D721Med (cell line): ENCODE results near the gene WASL.

Experiments
- DNase-seq: peaks from one replicate; pipeline ENCODE4 v3.0.0; 2011; ENCODE audit warnings: low spot score; ENCODE audit not compliant: insufficient read length
- FAIRE-seq: peaks from 2 replicates; lab custom pipeline; 2011; peaks lifted over from hg19 to GRCh38; lab: Jason Lieb, UNC
- TF ChIP-seq, protein P1 (sequence below): IDR thresholded peaks from 2 replicates; pipeline ENCODE4 v1.5.1; 2012; ENCODE audit warnings: mild to moderate bottlenecking, control low read depth; ENCODE audit not compliant: insufficient read depth; ENCODE audit errors: missing control alignments

WASL gene

DNA sequence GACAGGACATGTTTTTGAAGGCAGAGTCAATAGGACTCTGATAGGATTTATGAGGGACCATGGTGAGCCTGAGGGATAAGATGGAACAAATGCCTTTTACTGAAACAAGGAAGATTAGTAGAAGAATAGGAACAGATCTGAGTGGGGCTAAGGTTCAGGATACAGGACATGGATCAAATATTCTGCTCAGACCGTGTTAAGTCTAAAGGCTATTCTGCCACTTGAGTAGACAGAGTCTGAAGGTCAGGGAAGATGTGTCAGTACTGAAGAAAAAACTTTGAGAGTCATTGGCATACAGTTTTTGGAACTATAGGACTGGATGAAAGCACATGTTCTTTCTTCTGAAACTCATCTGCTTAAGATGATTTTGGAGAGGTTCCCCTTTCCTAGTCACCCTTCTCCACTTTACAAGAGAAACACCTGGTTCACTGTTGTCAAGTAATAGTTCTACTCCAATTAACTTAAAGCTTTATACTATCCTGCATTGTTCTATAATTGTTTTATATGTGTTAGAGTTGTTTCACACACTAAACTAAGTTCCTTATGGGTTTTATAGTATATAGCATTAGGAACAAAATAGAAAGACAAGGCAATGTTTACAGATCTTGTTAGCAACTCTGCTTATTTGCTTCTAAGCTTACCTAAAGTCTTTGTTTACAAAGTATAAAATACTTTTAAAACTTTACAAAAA, 43.4 kb downstream of the WASL start:
- DNase-seq, result no peak
- no peak for FAIRE-seq
- TF ChIP-seq, protein P1, sequence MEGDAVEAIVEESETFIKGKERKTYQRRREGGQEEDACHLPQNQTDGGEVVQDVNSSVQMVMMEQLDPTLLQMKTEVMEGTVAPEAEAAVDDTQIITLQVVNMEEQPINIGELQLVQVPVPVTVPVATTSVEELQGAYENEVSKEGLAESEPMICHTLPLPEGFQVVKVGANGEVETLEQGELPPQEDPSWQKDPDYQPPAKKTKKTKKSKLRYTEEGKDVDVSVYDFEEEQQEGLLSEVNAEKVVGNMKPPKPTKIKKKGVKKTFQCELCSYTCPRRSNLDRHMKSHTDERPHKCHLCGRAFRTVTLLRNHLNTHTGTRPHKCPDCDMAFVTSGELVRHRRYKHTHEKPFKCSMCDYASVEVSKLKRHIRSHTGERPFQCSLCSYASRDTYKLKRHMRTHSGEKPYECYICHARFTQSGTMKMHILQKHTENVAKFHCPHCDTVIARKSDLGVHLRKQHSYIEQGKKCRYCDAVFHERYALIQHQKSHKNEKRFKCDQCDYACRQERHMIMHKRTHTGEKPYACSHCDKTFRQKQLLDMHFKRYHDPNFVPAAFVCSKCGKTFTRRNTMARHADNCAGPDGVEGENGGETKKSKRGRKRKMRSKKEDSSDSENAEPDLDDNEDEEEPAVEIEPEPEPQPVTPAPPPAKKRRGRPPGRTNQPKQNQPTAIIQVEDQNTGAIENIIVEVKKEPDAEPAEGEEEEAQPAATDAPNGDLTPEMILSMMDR, result no peak

DNA sequence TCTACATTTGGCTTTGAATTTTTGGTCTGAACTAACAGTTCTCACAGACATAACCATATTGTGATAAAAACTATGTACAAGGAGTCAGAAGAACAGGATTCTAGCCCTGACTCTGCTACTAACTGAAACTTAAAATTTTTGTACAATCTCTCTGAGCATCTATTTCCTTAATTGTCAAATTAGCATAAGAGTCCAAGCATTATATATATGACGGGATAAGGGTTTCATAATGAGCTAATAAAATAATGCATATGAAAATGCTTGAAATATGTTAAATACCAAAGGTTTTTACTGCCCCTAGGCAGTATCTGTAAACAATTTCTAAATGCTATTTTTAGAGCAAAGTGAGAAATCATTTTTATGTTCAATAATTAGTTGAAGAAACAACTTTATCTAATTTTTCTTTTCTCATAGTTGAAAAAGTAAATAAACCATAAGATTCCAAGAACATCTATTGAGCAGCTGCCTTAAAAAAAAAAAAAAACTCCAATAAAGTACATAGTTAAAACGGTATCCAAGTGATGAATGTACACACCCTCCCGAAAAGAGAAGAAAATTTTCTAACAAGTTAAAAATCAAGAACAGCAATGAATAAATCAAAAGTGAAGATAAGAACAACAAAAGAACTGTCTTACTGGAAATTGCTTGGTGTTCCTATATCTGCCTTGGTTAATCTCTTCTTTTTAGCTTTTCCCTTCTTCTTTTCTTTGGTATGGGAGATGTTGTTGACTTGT, 52.7 kb downstream of the WASL start:
- FAIRE-seq (no peak), DNase-seq (no peak)
- TF ChIP-seq, protein P1, result no peak

DNA sequence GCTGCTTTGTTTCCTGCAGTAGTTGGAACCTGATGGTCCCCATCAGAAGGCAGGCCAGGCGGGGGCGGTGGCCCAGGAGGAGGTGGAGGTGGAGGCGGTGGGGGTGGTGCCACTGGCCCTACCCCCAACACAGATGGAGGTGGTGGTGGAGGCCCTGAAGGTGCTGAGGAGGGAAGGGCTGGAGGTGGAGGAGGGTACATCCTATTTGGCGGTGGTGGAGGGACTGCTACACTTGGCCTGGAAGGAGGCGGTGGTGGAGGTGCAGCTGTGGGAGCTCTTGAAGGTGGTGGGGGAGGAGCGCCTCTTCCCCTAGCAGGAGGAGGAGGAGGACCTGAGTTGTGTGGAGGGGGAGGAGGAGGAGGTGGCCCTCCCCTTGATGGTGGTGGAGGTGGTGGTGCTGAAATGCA, 56.3 kb downstream of the WASL start:
- no peak for DNase-seq
- TF ChIP-seq, protein P1, result no peak
- no peak for FAIRE-seq

DNA sequence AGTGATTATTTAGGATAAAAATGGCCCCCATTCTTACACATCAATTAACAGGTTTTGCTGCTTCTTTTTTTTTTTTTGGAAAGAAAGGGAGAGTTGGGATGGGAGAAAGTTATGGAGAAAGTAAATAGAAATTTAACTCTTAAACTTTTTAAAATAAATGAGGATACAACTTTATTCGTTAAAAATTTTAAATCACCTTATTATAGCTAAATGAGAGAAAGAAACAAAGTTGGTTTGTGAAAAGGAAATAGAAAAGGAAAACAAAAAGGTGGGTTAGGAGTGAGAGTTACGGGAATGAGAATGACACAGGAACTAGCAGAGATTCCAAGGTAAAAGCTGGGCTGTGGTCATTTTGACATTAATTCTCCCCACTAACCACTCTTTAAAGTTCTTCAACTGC, 58.3 kb downstream of the WASL start:
- no peak for FAIRE-seq
- DNase-seq, result no peak

DNA sequence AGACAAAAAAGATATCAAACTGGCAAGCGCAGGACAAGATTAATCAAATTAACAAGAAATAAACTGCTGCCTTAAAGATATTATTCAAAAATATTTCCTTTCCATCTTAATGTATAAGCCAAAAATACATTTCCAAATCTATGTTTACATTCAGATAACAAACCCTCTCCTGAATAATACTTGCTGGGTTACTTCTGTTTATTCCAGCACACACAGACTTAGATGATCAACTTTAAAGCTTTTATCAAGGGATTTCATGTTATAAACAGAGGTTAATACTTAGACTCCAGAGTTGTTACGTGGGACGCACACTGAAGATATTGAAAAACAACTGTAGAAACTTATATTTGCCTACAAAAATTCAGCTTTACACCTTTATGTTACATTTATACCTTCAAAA, 59.6 kb downstream of the WASL start:
- FAIRE-seq (no peak), DNase-seq (no peak)
- TF ChIP-seq, protein P1, result no peak

More for the DNA sequence above, 58.3 kb downstream of the WASL start:
- TF ChIP-seq, protein P1, result no peak

DNA sequence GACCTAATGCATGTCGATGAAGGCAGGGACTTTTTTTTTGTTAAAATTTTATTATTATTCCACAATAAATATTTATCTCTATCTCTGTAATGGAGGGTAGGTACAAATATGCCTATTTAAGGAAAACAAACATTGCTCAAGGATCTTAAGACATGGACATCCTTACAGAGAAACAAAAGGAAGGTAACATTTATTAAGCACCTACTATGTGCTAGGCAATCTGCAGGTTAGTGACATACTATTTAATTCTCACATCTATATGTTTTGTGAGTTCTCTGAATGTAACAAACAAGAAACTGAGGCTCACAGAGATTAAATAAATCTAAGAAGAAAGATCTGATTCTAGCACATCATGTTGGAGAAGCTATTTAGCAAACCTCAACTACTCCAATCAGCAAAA, 61.1 kb downstream of the WASL start:
- no peak for DNase-seq
- FAIRE-seq, result no peak
- TF ChIP-seq, protein P1, result no peak

DNA sequence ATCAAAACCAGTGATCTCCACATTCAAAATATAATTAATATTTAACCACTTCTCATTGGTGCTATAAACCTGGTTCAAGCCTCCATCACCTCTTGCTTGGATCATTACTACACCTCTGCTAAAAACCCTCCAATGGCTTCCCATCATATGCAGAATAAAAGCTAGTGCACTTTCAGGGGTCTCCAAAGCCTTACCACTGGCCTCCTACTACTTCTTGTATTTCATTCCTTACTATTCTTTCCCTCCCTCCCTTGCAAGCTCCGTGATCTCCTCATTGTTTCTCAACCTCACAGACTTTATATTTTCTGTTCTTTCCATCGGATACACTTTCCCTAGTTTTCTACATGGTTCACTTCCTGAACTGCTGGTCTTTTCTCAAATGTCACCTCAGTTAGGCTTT, 61.6 kb downstream of the WASL start:
- FAIRE-seq (no peak), DNase-seq (no peak)
- TF ChIP-seq, protein P1, result no peak
